ENCODE data around the gene PAX8.

GRCh38 chr2:113216321-113216720, 62.4 kb downstream of the PAX8 start:
- TF ChIP-seq, protein P1, sequence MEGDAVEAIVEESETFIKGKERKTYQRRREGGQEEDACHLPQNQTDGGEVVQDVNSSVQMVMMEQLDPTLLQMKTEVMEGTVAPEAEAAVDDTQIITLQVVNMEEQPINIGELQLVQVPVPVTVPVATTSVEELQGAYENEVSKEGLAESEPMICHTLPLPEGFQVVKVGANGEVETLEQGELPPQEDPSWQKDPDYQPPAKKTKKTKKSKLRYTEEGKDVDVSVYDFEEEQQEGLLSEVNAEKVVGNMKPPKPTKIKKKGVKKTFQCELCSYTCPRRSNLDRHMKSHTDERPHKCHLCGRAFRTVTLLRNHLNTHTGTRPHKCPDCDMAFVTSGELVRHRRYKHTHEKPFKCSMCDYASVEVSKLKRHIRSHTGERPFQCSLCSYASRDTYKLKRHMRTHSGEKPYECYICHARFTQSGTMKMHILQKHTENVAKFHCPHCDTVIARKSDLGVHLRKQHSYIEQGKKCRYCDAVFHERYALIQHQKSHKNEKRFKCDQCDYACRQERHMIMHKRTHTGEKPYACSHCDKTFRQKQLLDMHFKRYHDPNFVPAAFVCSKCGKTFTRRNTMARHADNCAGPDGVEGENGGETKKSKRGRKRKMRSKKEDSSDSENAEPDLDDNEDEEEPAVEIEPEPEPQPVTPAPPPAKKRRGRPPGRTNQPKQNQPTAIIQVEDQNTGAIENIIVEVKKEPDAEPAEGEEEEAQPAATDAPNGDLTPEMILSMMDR (tag by site-specific recombination; IDR thresholded peaks at IDR 0.05) = no peak
- TF ChIP-seq YY2 (tag by site-specific recombination; IDR thresholded peaks at IDR 0.05) (no peak), ZNF175 (tag by site-specific recombination; IDR thresholded peaks at IDR 0.05) (no peak)
- TF ChIP-seq, protein P2, sequence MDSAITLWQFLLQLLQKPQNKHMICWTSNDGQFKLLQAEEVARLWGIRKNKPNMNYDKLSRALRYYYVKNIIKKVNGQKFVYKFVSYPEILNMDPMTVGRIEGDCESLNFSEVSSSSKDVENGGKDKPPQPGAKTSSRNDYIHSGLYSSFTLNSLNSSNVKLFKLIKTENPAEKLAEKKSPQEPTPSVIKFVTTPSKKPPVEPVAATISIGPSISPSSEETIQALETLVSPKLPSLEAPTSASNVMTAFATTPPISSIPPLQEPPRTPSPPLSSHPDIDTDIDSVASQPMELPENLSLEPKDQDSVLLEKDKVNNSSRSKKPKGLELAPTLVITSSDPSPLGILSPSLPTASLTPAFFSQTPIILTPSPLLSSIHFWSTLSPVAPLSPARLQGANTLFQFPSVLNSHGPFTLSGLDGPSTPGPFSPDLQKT (IDR thresholded peaks at IDR 0.05; ENCODE audit: borderline replicate concordance, low read depth, low read length) = no peak
- TF ChIP-seq, protein P3, sequence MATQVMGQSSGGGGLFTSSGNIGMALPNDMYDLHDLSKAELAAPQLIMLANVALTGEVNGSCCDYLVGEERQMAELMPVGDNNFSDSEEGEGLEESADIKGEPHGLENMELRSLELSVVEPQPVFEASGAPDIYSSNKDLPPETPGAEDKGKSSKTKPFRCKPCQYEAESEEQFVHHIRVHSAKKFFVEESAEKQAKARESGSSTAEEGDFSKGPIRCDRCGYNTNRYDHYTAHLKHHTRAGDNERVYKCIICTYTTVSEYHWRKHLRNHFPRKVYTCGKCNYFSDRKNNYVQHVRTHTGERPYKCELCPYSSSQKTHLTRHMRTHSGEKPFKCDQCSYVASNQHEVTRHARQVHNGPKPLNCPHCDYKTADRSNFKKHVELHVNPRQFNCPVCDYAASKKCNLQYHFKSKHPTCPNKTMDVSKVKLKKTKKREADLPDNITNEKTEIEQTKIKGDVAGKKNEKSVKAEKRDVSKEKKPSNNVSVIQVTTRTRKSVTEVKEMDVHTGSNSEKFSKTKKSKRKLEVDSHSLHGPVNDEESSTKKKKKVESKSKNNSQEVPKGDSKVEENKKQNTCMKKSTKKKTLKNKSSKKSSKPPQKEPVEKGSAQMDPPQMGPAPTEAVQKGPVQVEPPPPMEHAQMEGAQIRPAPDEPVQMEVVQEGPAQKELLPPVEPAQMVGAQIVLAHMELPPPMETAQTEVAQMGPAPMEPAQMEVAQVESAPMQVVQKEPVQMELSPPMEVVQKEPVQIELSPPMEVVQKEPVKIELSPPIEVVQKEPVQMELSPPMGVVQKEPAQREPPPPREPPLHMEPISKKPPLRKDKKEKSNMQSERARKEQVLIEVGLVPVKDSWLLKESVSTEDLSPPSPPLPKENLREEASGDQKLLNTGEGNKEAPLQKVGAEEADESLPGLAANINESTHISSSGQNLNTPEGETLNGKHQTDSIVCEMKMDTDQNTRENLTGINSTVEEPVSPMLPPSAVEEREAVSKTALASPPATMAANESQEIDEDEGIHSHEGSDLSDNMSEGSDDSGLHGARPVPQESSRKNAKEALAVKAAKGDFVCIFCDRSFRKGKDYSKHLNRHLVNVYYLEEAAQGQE (tag by site-specific recombination; IDR thresholded peaks at IDR 0.05) = no peak
- TF ChIP-seq, protein P4, sequence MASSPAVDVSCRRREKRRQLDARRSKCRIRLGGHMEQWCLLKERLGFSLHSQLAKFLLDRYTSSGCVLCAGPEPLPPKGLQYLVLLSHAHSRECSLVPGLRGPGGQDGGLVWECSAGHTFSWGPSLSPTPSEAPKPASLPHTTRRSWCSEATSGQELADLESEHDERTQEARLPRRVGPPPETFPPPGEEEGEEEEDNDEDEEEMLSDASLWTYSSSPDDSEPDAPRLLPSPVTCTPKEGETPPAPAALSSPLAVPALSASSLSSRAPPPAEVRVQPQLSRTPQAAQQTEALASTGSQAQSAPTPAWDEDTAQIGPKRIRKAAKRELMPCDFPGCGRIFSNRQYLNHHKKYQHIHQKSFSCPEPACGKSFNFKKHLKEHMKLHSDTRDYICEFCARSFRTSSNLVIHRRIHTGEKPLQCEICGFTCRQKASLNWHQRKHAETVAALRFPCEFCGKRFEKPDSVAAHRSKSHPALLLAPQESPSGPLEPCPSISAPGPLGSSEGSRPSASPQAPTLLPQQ (tag by site-specific recombination; IDR thresholded peaks at IDR 0.05) = no peak
